HS-5 (cell line): ENCODE measurements around the gene GPR107.

ENCODE experiments used
- DNase-seq: peaks from one replicate; pipeline ENCODE4 v3.0.0-alpha.2; 2012; ENCODE audit warnings: low read depth

Gene GPR107

DNA sequence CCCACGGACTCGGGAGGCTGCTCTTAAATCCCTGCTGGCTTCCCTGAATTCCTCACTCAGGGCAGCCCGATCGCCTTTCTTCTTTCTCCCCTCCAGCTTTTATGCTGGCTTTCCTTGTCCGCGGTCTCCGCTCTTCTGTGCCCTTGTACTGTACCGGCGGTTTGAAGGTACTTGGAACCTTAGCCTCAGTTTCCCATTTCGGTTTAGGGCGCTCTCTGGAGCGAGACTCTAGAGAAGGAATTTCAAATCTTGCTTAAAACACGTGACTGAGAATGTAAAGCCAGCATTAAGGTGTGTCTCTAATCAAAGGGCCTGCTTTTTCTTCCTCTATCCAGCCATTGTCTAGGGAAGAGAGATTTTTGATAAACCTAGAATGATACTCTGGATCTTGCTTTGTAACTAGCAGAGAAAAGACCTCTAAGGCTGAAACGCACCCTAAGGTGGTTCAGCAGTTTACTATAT is 650 bp downstream of the GPR107 start:
- no peak for DNase-seq

GRCh38 chr9:130054820-130055219 is 1.1 kb downstream of the GPR107 start:
- no peak for DNase-seq

DNA sequence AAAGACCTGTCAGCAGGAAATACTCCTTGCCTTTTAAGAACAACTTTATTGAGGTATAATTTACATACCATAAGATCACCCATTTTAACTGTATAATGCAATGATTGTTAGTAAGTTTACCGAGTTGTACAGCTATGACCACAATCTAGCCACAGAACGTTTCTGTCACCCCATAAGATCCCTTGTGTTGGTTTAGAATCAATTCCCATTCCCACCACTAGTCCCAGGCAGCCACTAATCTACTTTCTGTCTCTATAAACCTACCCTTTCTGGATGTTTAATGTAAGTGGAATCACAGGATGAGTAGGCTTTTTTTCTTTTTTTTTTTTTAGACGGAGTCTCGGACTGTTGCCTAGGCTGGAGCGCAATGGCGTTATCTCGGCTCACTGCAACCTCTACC is 4.4 kb downstream of the GPR107 start:
- DNase-seq, result no peak

DNA sequence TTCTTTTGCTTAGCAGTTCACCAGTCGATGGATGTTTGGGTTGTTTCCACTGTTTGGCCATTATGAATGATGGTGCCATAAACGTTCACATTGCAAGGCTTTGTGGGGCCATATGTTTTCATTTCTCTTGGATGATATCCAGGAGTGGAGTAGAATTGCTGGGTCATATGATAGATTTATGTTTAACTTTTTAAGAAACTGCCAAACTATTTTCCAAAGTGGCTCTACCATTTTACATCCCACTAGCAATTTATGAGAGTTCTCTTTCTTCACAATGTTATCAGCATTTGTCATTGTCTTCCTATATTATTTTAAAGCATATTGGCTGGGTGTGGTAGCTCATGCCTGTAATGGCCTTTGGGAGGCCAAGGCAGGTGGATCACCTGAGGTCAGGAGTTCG is 5.2 kb downstream of the GPR107 start:
- DNase-seq, result no peak

DNA sequence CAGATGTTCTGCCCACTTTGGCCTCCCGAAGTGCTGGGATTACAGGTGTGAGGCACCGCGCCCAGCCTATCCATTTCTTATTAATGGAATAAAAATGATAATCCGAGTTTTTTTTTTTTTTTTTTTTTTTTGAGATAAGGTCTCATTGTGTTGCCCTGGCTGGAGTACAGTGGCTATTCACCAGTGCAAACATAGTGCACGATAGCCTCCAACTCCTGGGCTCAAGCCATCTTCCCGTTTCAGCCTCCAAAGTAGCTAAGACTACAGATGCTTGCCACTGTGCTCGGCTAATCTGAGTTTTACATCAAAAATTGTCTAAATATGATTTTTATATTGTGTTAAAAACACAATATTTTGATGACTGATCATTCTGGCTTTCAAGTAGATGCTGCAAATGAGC is 6.6 kb downstream of the GPR107 start:
- no peak for DNase-seq

DNA sequence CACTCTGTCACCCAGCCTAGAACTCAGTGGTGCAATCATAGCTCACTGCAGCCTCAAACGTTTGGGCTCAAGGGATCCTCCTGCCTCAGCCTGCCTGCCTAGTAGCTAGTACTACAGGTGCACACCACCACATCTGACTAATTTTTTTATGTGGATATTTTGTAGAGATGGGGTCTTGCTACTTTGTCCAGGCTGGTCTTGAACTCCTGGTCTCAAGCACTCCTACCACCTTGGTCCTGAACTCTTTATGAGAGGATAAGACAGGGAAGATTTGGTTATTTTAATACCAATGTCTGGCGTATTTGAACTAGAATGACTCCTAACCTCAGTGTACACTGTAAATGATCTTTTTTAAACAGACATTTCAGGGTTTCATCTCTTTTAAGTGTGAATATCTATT is 9.0 kb downstream of the GPR107 start:
- DNase-seq, result no peak

DNA sequence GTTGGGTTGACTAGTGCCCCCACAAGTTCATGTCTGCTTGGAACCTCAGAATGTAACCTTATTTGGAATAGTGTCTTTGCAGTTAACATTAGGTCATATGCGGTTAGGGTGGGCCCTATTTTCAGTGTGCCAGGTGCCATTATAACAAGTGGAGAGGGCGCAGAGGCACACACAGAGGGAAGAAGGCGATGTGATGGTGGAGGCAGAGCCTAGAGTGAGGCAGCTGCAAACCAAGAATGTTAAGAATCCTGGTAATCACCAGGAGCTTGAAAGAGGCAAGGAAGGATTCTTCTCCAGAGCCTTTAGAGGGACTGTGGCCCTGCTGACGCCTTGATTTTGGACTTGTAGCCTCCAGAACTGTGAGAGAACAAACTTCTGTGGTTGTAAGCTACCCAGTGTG is 10.9 kb downstream of the GPR107 start:
- no peak for DNase-seq

DNA sequence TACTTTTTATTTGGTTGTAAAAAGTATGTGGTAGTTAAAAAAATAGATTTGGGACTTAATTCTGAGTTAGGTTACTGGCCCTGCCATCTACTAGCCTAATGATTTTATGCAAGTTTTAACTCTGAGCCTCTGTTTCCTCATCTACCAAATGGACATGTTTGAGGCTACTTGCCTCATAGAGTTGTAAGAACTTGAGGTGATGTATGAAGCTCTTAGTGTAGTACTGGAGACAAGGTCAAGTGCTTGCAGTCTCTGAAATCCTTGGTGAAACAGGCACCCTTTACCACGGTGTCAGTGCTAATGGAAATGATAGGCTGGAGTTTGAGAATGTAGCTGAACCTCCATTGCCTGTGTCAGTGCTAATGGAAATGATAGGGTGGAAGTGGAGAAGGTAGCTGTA is 15.3 kb downstream of the GPR107 start:
- no peak for DNase-seq

- peak; percentile 16 for DNase-seq
Observed at GRCh38 chr9:130072515-130073235, 19.0 kb downstream of the GPR107 start.

GRCh38 chr9:130073373-130073772 is 19.7 kb downstream of the GPR107 start:
- DNase-seq, result no peak

DNA sequence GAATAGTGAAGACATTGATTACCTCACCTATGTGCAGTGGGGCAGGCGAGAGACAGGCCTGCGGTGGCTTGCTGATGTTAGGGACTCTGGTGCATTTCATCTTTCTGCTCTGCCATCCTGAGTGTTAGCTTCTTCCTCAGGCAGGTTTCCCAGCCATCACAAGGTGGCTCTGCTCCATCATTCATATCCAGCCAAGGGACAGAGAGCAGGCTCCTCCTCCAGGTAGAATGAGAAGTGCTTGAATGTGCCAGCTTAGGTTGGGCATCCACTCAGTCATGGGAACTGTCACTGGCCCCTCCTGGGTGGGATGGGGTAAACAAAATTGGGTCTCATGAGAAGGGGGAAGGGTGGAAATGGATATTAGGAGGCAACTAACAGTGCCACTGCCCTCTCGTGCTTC is 24.8 kb downstream of the GPR107 start:
- no peak for DNase-seq

DNA sequence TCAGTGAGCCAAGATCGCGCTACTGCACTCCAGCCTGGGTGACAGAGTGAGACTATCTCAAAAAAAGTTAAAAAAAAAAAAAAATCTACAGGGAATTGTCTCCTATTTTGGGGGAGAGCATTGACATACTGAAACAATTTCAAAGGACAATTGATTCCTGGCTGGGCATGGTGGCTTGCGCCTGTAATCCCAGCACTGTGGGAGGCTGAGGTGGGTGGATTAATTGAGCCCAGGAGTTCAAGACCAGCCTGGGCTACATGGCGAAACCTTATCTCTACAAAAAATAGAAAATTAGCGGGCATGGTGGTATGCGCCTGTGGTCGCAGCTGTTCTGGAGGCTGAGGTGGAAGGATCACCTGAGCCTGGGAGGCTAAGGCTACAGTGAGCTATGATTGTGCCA is 30.6 kb downstream of the GPR107 start:
- DNase-seq, result no peak

DNA sequence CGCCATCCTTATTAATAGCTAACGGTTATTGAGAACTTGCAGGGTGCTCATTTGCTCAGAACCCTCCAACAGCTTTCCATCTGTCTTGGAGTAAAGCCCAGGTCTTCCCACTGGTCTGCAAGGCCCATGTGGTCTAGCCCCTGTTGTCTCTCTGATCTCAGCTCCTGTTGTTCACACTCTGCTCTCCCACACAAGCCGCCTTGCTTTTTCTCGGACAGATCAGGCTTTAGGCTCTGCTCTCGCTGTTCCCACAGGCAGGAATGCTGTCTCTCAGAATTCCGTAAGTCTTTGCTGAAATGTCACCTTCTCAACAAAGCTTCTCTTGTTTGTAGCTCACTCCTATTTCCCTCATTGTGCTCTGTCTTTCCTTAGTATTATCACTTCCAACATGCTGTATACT is 34.3 kb downstream of the GPR107 start:
- no peak for DNase-seq

DNA sequence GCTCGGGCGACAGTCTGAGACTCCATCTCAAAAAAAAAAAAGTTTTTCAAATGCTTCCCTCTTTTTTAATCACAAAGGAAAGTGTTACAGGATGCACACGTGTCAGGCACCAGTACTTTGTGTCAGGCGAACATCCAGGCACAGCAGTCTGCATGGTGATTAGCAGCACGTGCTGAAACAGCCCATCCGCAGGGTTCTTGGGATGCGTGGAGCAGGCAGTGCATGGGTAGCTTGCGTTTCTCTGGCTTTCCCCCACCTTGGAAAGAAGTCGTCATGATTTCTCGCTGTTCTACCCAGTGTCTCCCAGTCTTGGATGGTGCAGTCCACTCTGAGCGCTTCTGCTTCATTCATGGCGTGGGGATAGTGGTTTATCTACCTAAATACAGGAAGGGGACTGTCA is 35.4 kb downstream of the GPR107 start:
- DNase-seq, result no peak

GRCh38 chr9:130090915-130091314 is 37.2 kb downstream of the GPR107 start:
- DNase-seq, result no peak

DNA sequence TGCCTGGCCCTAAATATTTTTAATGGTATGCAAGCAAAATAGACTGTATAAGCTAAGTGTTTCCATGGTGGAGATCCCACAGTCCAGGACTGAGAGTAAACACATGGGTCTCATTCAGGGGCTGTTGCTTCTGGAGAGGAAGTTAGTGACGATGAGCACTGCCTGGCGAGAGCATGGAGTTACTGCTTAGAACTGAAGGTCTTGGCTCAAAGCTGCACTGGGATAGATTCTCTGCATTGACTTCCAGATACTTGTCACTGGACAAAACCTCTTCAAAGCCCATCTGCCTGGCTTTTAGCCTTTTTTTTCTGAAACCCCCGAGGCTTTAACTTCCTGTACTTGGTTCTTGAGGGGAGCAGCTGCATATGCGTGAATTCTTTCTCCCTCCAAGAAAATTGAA is 39.2 kb downstream of the GPR107 start:
- no peak for DNase-seq

- no peak for DNase-seq
Observed at GRCh38 chr9:130095872-130096271, 42.2 kb downstream of the GPR107 start.

DNA sequence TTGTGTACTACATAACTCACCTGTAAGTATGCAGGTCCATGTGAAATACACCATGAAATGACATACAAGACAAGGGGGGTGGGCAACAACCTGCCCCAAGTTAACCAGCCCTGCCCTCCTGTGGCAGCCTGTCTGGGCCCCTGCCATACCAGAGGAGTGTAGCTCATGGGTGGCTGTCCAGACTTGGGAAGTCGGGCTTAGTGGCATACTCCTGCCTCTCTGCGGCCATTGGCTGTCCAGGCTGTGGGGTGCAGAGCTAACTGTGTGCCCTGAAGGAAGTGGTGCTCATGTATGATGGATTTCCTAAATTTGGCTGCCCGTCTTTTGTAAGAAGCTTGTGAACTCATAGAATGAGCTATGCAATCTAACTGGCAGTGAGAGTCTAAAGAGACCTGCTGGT is 47.0 kb downstream of the GPR107 start:
- DNase-seq, result no peak

DNA sequence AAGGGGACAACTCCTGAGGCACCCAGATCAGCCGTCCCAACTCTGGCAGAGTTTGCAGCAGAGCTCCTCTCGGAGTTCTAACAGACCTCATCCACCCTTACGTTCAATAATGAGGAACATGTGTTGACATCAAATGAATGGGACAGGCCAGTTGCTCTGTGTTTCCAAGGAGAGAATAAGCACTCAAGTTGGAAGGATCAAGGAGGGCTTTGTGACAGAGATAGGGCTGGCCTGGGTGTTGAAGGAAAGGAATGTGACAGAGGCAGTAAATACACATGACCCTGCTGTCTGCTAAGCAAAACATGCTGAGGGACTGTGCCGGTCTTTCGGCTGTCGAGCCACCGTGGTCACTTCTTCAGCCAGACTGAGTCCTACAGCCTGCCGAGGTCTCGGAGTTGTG is 48.2 kb downstream of the GPR107 start:
- DNase-seq, result no peak

DNA sequence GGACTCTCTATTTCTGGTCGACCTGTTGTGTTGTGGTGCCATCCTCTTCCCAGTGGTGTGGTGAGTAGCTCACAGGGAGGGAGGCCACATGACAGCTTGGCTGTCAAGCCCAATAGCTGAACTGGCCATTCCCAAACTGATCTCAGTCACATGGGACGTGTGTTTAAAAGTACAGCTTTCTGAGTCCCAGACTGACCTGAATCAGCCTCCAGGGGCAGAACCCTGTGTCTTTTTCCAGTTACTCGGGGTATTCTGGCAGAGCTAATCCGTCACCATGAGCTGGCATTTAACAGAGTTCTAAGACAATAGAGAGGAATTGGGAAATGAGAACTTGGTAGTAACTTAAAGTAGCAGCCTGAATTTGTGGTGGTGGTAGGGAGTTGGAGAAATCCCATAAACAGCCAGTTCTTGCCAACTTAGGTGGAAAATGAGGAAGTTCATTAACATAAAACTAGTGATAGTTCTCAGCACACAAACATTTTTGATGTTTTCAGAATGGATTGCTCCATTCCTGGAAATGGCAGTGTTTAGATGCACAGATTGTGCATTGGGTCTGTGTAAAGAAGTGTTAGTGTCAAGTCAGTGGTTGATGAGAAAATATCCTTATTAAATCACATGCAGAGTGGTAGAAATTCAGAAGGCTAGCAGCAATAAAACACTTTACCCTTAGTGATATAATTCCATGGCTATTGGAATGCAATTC is 50.9 kb downstream of the GPR107 start:
- DNase-seq, result no peak

DNA sequence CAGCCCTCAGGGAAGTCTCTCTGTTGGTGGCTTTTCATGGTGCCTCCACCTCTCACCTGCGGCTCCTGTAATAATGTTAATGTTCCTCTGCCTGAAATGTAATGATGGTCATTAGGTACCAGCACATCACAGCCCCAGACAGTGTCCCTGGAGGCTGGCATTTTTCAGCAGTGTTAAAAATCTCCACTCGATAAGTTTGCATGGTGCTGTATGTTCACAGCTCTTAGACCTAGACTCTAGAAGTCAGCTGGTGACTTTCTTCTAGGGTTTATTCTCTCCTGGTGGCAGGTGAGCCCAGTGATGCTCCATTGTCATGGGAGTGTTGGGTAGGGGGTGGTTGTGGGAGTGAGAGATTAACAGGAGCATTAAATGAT is 53.1 kb downstream of the GPR107 start:
- no peak for DNase-seq

GRCh38 chr9:130107234-130107861 is 53.6 kb downstream of the GPR107 start:
- peak; percentile 39 for DNase-seq

DNA sequence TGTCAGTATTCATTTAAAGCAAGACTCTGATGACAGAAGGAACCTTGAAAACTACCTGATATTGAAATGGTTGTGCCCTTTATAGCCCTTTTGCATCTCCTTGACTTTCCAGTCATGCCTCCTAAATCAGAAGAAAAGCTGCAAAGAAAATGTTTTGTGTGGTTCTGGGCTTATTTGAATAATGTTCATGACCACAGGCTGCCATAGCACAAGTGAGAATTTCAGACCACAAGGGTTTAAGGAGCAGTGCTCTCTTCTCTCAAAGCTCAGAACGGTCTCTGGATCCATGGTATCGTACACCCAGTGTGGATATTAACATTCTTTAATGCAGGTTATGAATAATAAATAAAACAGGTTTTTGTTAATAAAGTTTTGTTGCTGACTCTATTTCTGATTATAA is 54.2 kb downstream of the GPR107 start:
- no peak for DNase-seq
